ENCODE measurements around the gene DNAJC18.

The DNAJC18 gene

GRCh38 chr5:139364466-139364865, 74.9 kb downstream of the DNAJC18 start:
- no peak for DNase-seq (ENCODE audit: low read depth)

GRCh38 chr5:139363937-139364336, 75.4 kb downstream of the DNAJC18 start:
- DNase-seq (ENCODE audit: low read depth): no peak

GRCh38 chr5:139361835-139362429, 77.4 kb downstream of the DNAJC18 start:
- DNase-seq (ENCODE audit: low read depth): no peak

- DNase-seq (ENCODE audit: low read depth): no peak
Measured at GRCh38 chr5:139360384-139360783, 78.9 kb downstream of the DNAJC18 start.
